ENCODE data around the gene ABCA1.
"Not testable (repeated sequence)": the region's sequence is repeated elsewhere in the genome, so short reads cannot be mapped to it uniquely, and the experiment has no call there.

ABCA1 gene

DNA sequence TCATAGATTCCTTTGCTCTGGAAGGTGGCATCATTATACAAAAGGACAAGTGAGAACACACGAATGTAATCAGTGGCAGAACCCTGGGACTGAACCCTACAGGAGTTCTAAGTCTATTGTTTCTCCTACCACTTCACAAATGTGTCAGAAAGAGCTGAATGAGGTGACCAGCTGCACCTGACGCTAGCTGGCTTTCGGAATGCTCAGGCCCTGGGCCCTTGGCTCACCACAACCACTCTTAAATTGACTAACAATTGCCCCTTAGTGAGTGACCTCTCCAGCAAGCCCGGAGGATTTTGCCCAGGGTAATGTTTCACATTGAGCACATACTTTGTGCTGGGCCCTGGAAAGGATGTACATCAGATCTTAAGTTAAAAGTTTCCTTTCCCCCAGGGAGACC lies 41.2 kb upstream of the ABCA1 start:
- peak overlapping the region; percentile 87 to 89 for H3K4me3 ChIP-seq (ENCODE audit: low read length in 2 of 2)
- H3K36me3 ChIP-seq (ENCODE audit: control insufficient read depth in 2 of 2, insufficient read depth in 2 of 2, low read length in 2 of 2) = no peaks in the 10 kb centered on the region
- no peaks in the 10 kb centered on the region for H3K9me3 ChIP-seq (ENCODE audit: control insufficient read depth in 2 of 2, low read length in 2 of 2)
- peaks cover 16% of the 10 kb centered on the region for H3K4me1 ChIP-seq (ENCODE audit: control insufficient read depth, insufficient read depth, low read length)
- peak overlapping the region; percentile 94 for H3K27ac ChIP-seq (ENCODE audit: low read length)
- H3K9ac ChIP-seq (ENCODE audit: low read length in 2 of 2) = peak overlapping the region; percentile 36 to 82
- H3K27me3 ChIP-seq (ENCODE audit: control insufficient read depth in 1 of 2, insufficient read depth in 2 of 2, low read length in 2 of 2) = no peaks in the 10 kb centered on the region

DNA sequence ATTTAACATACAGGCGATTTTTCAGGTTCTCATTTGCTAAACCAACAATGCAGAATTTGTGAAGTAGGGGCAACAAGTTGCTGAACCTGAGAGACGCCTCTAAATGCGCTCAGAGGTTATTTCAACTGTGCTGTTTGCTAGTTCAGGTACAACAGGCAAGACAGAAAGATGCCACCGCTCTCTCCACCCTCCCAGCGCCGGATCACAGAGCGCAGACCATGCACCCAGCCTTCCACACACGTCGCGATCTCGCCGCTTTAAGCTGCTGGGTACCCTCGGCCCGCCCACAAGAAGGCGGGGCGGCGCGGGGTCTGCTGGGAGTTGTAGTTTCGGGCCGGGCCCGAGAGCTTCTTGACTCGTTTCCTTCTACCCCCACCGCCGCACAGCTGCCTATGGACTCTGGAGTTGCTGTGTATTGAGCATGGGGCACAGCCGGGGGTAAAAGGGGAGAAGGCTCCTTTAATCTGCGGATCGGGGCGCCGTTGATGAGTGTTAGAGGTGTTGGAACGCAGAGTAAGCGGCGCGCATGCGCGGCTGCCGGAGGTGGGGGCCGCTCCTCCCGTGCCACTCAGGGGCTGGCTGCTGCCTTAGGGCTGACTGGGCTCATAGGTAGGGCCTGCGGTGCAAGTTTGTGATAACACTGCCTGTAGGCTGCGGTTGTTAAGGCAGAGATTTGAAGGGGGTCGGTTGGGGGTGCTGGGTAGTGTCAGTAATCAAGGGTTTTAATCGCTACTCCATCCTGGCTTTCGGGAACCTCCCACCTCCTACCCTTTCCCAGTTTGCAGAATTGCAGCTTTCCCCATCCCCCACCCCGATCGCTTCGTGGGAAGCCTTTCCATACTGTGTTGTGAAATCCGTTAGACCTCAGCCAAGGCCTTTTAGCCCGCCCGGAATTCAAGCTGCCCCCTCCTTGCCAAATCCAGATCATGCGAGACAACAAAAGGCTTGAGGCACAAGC lies 40.3 kb upstream of the ABCA1 start:
- H3K4me1 ChIP-seq (ENCODE audit: control insufficient read depth, insufficient read depth, low read length) = peaks cover 16% of the 10 kb centered on the region
- H3K9me3 ChIP-seq (ENCODE audit: control insufficient read depth in 2 of 2, low read length in 2 of 2) = no peaks in the 10 kb centered on the region
- peak overlapping the region; percentile 94 for H3K27ac ChIP-seq (ENCODE audit: low read length)
- H3K9ac ChIP-seq (ENCODE audit: low read length in 2 of 2) = peak overlapping the region; percentile 82 to 87
- peak overlapping the region; percentile 87 to 89 for H3K4me3 ChIP-seq (ENCODE audit: low read length in 2 of 2)
- H3K36me3 ChIP-seq (ENCODE audit: control insufficient read depth in 2 of 2, insufficient read depth in 2 of 2, low read length in 2 of 2) = no peaks in the 10 kb centered on the region
- no peaks in the 10 kb centered on the region for H3K27me3 ChIP-seq (ENCODE audit: control insufficient read depth in 1 of 2, insufficient read depth in 2 of 2, low read length in 2 of 2)

DNA sequence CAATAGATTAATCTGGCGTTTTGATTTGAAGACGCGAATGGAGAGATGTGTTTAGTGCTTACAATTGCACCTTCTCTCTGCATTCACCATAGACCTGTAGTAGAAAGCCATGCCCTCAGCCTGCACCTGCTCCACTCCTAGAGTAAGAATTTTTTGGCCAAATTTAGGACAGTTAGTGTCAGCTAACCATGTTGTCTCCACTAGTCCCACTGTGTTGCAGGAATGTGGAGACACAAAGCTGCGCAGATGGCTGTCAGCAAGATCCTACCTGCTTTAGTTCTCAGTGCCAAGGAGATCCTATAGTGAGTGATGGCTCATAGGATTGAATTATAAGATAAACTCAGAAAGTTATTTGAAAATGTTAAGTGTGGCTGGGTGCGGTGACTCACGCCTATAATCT lies 35.1 kb upstream of the ABCA1 start:
- Histone ChIP-seq H3K27ac (ENCODE audit: low read length) (no peak overlapping the region), H3K36me3 (ENCODE audit: control insufficient read depth in 2 of 2, insufficient read depth in 2 of 2, low read length in 2 of 2) (no peaks in the 10 kb centered on the region), H3K4me3 (ENCODE audit: low read length in 2 of 2) (no peak overlapping the region), H3K4me1 (ENCODE audit: control insufficient read depth, insufficient read depth, low read length) (peaks cover 4% of the 10 kb centered on the region), H3K27me3 (ENCODE audit: control insufficient read depth in 1 of 2, insufficient read depth in 2 of 2, low read length in 2 of 2) (peaks cover 0 to 3% of the 10 kb centered on the region in 2 donors), H3K9ac (ENCODE audit: low read length in 2 of 2) (no peak overlapping the region), H3K9me3 (ENCODE audit: control insufficient read depth in 2 of 2, low read length in 2 of 2) (no peaks in the 10 kb centered on the region)

DNA sequence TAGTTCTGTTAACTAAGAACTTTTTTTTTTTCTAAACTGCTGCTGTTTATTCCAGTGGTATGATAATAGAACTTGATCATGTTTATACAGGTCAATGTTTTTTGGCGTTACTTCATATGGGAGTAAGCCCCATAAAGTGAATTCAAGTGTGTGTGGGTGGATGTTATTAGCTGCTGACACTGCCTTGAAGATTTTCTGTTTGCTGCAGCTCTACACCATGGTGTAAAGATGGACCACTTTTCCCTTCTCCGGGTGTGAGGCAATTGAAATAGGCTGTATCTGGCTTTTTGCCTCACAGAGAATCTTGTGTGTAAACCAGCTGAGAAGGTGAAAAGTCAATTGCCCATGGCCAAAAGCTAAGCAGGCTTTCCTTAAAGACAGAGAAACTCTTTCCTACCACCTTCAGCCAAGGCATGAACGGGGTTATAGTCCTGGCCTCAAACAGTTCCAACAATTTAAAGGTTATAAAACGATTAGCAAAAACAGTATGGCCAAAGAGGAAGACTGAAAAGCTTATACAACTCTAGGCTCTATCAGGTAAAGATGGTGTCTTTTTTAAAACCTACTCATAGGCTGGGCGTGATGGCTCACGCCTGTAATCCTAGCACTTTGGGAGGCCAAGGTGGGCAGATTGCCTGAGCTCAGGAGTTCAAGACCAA lies 33.9 kb upstream of the ABCA1 start:
- Histone ChIP-seq H3K4me1 (ENCODE audit: control insufficient read depth, insufficient read depth, low read length) (no peaks in the 10 kb centered on the region), H3K9ac (ENCODE audit: low read length in 2 of 2) (no peak overlapping the region), H3K9me3 (ENCODE audit: control insufficient read depth in 2 of 2, low read length in 2 of 2) (no peaks in the 10 kb centered on the region), H3K27me3 (ENCODE audit: control insufficient read depth in 1 of 2, insufficient read depth in 2 of 2, low read length in 2 of 2) (peaks cover 0 to 3% of the 10 kb centered on the region in 2 donors), H3K36me3 (ENCODE audit: control insufficient read depth in 2 of 2, insufficient read depth in 2 of 2, low read length in 2 of 2) (no peaks in the 10 kb centered on the region), H3K27ac (ENCODE audit: low read length) (no peak overlapping the region), H3K4me3 (ENCODE audit: low read length in 2 of 2) (no peak overlapping the region)

DNA sequence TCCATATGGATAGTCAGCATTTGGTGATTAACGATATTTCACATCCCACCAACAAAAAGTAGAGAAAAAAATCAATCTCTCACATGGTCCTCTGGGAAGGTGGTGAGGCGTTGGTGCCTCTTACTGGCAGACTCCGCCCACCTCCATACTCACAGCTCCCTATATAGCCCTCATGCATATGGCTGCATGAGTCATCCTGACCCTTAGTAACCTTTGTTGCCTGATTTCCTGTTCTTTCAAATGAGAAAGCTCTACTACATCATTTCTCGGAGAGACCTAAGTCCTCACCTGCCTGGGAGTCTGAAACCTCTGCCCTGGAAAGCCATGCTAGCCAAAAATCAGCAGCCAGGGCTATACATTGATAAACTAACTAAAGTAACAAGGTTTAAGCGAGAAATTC lies 33.3 kb upstream of the ABCA1 start:
- Histone ChIP-seq H3K4me1 (ENCODE audit: control insufficient read depth, insufficient read depth, low read length) (no peaks in the 10 kb centered on the region), H3K4me3 (ENCODE audit: low read length in 2 of 2) (no peak overlapping the region), H3K27me3 (ENCODE audit: control insufficient read depth in 1 of 2, insufficient read depth in 2 of 2, low read length in 2 of 2) (peaks cover 0 to 3% of the 10 kb centered on the region in 2 donors), H3K27ac (ENCODE audit: low read length) (no peak overlapping the region), H3K36me3 (ENCODE audit: control insufficient read depth in 2 of 2, insufficient read depth in 2 of 2, low read length in 2 of 2) (no peaks in the 10 kb centered on the region), H3K9ac (ENCODE audit: low read length in 2 of 2) (no peak overlapping the region), H3K9me3 (ENCODE audit: control insufficient read depth in 2 of 2, low read length in 2 of 2) (no peaks in the 10 kb centered on the region)

DNA sequence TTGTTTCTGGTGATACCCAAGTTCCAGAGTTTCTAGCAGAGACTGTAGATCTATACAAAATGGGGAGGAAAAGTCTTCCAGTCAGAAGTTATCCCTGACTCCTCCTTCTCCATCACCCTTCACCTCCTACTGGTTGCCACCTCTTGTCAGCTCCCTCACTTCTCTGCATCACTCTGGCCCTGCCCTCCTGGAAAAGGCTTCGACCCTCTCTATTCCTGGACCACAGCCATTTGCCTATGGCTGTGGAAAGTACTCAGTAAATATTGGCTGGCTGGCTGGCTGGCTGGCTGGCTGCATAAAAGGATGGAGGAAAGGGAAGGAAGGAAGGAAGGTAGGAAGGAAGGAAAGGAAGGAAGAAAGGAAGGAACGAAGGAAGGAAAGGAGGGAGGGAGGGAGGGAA lies 32.7 kb upstream of the ABCA1 start:
- no peak overlapping the region for H3K27ac ChIP-seq (ENCODE audit: low read length)
- H3K9me3 ChIP-seq (ENCODE audit: control insufficient read depth in 2 of 2, low read length in 2 of 2) = no peaks in the 10 kb centered on the region
- no peaks in the 10 kb centered on the region for H3K36me3 ChIP-seq (ENCODE audit: control insufficient read depth in 2 of 2, insufficient read depth in 2 of 2, low read length in 2 of 2)
- no peak overlapping the region for H3K4me3 ChIP-seq (ENCODE audit: low read length in 2 of 2)
- no peaks in the 10 kb centered on the region for H3K4me1 ChIP-seq (ENCODE audit: control insufficient read depth, insufficient read depth, low read length)
- H3K9ac ChIP-seq (ENCODE audit: low read length in 2 of 2) = no peak overlapping the region
- H3K27me3 ChIP-seq (ENCODE audit: control insufficient read depth in 1 of 2, insufficient read depth in 2 of 2, low read length in 2 of 2) = peaks cover 0 to 3% of the 10 kb centered on the region in 2 donors

DNA sequence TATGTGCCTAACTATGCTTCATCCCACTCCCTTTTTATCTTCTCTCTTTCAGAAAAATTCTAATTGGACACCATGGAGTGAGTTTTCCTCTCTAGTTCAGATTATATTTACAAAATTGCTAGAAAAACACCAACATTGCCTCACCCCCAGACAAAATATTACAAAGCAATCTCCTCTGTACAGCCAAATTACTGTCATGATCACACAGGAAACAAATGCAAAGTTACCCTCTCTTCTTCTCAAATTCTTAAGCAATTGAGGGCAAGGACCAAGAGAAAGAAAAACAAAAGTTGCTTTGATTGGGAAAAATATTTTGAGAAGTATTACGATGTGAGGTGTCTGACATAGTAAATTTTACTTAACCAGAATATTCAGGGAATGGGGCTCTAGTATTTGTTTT lies 30.8 kb upstream of the ABCA1 start:
- H3K4me3 ChIP-seq (ENCODE audit: low read length in 2 of 2) = no peak overlapping the region
- H3K27me3 ChIP-seq (ENCODE audit: control insufficient read depth in 1 of 2, insufficient read depth in 2 of 2, low read length in 2 of 2) = peaks cover 0 to 3% of the 10 kb centered on the region in 2 donors
- H3K27ac ChIP-seq (ENCODE audit: low read length) = no peak overlapping the region
- no peak overlapping the region for H3K9ac ChIP-seq (ENCODE audit: low read length in 2 of 2)
- H3K36me3 ChIP-seq (ENCODE audit: control insufficient read depth in 2 of 2, insufficient read depth in 2 of 2, low read length in 2 of 2) = no peaks in the 10 kb centered on the region
- H3K4me1 ChIP-seq (ENCODE audit: control insufficient read depth, insufficient read depth, low read length) = no peaks in the 10 kb centered on the region
- H3K9me3 ChIP-seq (ENCODE audit: control insufficient read depth in 2 of 2, low read length in 2 of 2) = no peaks in the 10 kb centered on the region

DNA sequence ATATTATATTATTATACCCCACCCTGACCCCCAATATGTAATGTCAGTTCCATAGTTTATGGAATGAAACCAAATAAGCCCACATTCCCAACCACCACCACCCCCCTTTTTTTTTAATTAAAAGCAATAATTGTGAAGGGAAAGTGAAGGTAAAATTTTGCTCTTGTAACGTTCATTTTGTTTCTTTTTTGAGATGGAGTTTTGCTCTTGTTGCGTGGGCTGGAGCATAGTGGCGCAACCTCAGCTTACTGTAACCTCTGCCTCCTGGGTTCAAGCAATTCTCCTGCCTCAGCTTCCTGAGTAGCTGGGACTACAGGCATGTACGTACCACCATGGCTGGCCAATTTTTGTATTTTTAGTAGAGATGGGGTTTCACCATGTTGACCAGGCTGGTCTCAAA lies 30.1 kb upstream of the ABCA1 start:
- H3K9ac ChIP-seq (ENCODE audit: low read length in 2 of 2); H3K4me3 ChIP-seq (ENCODE audit: low read length in 2 of 2); H3K27ac ChIP-seq (ENCODE audit: low read length); H3K4me1 ChIP-seq (ENCODE audit: control insufficient read depth, insufficient read depth, low read length); H3K27me3 ChIP-seq (ENCODE audit: control insufficient read depth in 1 of 2, insufficient read depth in 2 of 2, low read length in 2 of 2); H3K36me3 ChIP-seq (ENCODE audit: control insufficient read depth in 2 of 2, insufficient read depth in 2 of 2, low read length in 2 of 2); H3K9me3 ChIP-seq (ENCODE audit: control insufficient read depth in 2 of 2, low read length in 2 of 2): not testable (repeated sequence)

DNA sequence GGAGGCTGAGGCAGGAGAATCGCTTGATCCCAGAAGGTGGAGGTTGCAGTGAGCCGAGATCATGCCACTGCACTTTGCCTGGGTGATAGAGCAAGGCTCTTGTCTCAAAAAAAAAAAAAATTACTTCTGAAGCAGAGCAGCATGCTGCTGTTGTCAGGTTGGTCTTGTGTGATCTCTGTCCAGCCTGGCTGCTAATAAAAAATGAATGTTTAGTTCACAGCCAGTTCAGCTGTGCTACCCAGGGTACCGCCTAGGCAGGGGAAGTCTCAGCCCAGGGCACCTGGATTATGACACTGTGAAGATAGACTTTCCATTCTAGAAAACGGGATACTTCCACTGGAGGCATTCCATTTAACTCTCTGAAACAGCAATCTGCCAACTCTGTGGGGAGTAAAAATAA lies 23.5 kb upstream of the ABCA1 start:
- Histone ChIP-seq H3K36me3 (ENCODE audit: control insufficient read depth in 2 of 2, insufficient read depth in 2 of 2, low read length in 2 of 2) (no peaks in the 10 kb centered on the region), H3K27me3 (ENCODE audit: control insufficient read depth in 1 of 2, insufficient read depth in 2 of 2, low read length in 2 of 2) (no peaks in the 10 kb centered on the region), H3K9ac (ENCODE audit: low read length in 2 of 2) (no peak overlapping the region), H3K27ac (ENCODE audit: low read length) (no peak overlapping the region), H3K4me1 (ENCODE audit: control insufficient read depth, insufficient read depth, low read length) (peaks cover 3% of the 10 kb centered on the region), H3K4me3 (ENCODE audit: low read length in 2 of 2) (no peak overlapping the region), H3K9me3 (ENCODE audit: control insufficient read depth in 2 of 2, low read length in 2 of 2) (no peaks in the 10 kb centered on the region)

DNA sequence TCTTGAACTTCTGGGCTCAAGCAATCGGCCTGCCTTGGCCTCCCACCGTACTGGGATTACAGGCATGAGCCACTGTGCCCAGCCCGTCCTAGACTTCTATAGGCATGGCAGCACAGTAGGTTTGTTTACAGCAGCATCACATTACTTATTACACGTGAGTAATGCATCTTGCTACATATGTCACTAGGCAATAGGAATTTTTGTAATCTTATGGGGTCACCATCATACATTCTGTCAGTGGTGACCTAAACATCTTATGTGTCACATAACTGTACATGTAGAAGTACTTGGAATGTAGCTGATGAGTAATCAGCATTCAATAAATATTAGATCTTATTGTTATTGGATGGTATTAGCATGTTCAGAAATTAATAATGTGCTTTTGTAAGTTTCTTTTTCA lies 22.9 kb upstream of the ABCA1 start:
- no peak overlapping the region for H3K4me3 ChIP-seq (ENCODE audit: low read length in 2 of 2)

DNA sequence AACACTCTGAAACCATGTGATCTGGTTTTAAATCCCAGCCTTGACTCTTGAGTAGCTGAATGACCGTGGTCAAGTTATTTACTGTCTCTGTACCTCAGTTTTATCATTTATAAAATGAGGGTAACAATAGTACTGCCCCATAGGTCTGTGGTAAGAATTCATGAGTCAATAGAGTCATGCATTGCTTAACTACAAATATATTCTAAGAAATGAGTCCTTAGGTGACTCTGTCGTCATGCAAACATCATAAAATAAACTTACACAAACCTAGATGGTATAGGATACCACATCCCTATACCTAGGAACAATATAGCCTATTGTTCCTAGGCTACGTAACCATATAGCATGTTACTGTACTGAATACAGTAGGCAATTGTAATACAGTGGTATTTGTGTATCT lies 20.3 kb upstream of the ABCA1 start:
- H3K27ac ChIP-seq (ENCODE audit: low read length) = no peak overlapping the region

More for the DNA sequence above, 22.9 kb upstream of the ABCA1 start:
- no peaks in the 10 kb centered on the region for H3K9me3 ChIP-seq (ENCODE audit: control insufficient read depth in 2 of 2, low read length in 2 of 2)
- H3K4me1 ChIP-seq (ENCODE audit: control insufficient read depth, insufficient read depth, low read length) = peaks cover 3% of the 10 kb centered on the region
- H3K27me3 ChIP-seq (ENCODE audit: control insufficient read depth in 1 of 2, insufficient read depth in 2 of 2, low read length in 2 of 2) = no peaks in the 10 kb centered on the region
- no peak overlapping the region for H3K27ac ChIP-seq (ENCODE audit: low read length)
- no peaks in the 10 kb centered on the region for H3K36me3 ChIP-seq (ENCODE audit: control insufficient read depth in 2 of 2, insufficient read depth in 2 of 2, low read length in 2 of 2)
- no peak overlapping the region for H3K9ac ChIP-seq (ENCODE audit: low read length in 2 of 2)

More for the DNA sequence above, 20.3 kb upstream of the ABCA1 start:
- Histone ChIP-seq H3K9ac (ENCODE audit: low read length in 2 of 2) (no peak overlapping the region), H3K36me3 (ENCODE audit: control insufficient read depth in 2 of 2, insufficient read depth in 2 of 2, low read length in 2 of 2) (no peaks in the 10 kb centered on the region), H3K27me3 (ENCODE audit: control insufficient read depth in 1 of 2, insufficient read depth in 2 of 2, low read length in 2 of 2) (no peaks in the 10 kb centered on the region), H3K4me3 (ENCODE audit: low read length in 2 of 2) (no peak overlapping the region), H3K4me1 (ENCODE audit: control insufficient read depth, insufficient read depth, low read length) (peaks cover 3% of the 10 kb centered on the region), H3K9me3 (ENCODE audit: control insufficient read depth in 2 of 2, low read length in 2 of 2) (no peaks in the 10 kb centered on the region)
